ENCODE measurements around the gene NPPB.

Gene NPPB

DNA sequence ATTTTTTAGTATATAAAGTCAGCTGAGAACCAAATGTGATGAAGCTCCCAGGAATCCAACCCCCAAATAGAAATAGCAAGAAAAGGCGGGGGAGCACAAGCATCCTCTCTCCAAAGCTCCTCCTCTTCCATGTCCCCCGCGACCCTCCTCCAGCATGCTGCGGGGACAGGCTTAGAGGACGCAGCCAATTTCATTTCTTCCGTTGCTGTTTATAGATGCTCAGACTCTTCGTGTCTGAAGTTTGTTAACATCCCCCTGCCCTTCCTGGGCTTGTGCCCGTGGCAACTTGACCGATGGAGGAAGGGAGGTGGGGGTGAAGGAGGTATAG lies 10.4 kb downstream of the NPPB start:
- Histone ChIP-seq H3K4me1 (ENCODE audit: insufficient read depth, low read length, severe bottlenecking) (peaks cover 21% of the 10 kb centered on the region), H3K27me3 (ENCODE audit: insufficient read depth, low read length) (no peaks in the 10 kb centered on the region; the same call in 1 of the 2 replicates), H4K20me1 (ENCODE audit: insufficient read depth, low read length) (no peaks in the 10 kb centered on the region), H2AFZ (ENCODE audit: low read length) (no peak overlapping the region), H3K79me2 (ENCODE audit: insufficient read depth, low read length) (no peaks in the 10 kb centered on the region), H3K4me2 (ENCODE audit: low read length) (no peak overlapping the region), H3K4me3 (ENCODE audit: low read depth, low read length, poor library complexity, severe bottlenecking) (no peak overlapping the region), H3K9ac (ENCODE audit: low read length) (no peak overlapping the region), H3F3A (ENCODE audit: insufficient read depth, low read length) (no peaks in the 10 kb centered on the region), H3K9me3 (ENCODE audit: low read length) (no peaks in the 10 kb centered on the region), H3K27ac (ENCODE audit: low read depth, low read length, poor library complexity, severe bottlenecking) (no peak overlapping the region), H3K9me2 (ENCODE audit: low read depth, low read length) (no peaks in the 10 kb centered on the region), H3K36me3 (ENCODE audit: insufficient read depth, low read length) (peaks cover 26% of the 10 kb centered on the region)
- TF ChIP-seq, protein P1, sequence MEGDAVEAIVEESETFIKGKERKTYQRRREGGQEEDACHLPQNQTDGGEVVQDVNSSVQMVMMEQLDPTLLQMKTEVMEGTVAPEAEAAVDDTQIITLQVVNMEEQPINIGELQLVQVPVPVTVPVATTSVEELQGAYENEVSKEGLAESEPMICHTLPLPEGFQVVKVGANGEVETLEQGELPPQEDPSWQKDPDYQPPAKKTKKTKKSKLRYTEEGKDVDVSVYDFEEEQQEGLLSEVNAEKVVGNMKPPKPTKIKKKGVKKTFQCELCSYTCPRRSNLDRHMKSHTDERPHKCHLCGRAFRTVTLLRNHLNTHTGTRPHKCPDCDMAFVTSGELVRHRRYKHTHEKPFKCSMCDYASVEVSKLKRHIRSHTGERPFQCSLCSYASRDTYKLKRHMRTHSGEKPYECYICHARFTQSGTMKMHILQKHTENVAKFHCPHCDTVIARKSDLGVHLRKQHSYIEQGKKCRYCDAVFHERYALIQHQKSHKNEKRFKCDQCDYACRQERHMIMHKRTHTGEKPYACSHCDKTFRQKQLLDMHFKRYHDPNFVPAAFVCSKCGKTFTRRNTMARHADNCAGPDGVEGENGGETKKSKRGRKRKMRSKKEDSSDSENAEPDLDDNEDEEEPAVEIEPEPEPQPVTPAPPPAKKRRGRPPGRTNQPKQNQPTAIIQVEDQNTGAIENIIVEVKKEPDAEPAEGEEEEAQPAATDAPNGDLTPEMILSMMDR (IDR thresholded peaks at IDR 0.05; ENCODE audit: low read length) = no peak
- TF ChIP-seq EZH2 (IDR thresholded peaks at IDR 0.05; ENCODE audit: borderline replicate concordance, low read length) = no peak

DNA sequence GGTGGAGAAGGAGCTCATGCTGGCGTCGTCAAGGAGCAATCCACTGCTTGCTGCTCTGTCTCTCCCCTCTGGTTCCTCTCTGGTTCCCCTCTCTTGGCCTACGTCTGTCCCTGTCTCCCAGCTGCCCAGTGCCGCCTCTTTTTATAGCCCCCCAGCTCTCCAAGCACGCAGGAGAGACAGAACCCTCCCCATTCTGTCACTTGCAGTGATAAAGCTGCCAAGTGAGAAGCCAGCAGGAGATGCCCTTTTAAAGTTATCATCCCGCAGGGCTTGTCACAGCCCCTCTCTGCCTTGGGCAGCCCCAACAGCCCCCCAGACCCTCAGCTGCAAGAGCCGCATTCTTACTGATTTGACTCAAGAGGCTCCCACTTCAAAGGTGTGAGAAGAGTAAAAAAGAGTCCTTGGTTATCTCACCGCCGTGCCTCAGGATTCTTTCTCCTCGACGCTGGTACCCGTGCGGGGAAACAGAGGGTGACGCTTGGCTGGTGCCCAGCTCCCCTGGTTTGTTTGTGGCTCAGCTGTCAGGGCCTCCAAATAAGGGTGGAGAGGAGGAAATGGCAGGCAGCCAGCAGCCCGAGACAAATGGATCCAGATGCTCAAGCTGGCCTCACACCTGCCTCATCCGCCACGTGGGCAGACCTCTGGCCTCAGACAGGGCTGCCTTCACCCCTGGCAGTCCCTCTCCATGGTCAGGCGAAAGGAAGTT lies 10.9 kb downstream of the NPPB start, which contains the start of gene NPPA:
Gene NPPA (minus strand): TSS at position 117 of the 706 bp plus-strand sequence. CDS start 99 bp downstream, at position 18.
- H3K9ac ChIP-seq (ENCODE audit: low read length) = no peak within 1 kb of the TSS
- no peak within 1 kb of the TSS for H2AFZ ChIP-seq (ENCODE audit: low read length)
- H3K4me2 ChIP-seq (ENCODE audit: low read length) = no peak within 1 kb of the TSS
- H3K4me1 ChIP-seq (ENCODE audit: insufficient read depth, low read length, severe bottlenecking) = peaks cover 23% of the 10 kb centered on the region
- no peaks in the 10 kb centered on the region; the same call in 1 of the 2 replicates for H3K27me3 ChIP-seq (ENCODE audit: insufficient read depth, low read length)
- H4K20me1 ChIP-seq (ENCODE audit: insufficient read depth, low read length) = no peaks in the 10 kb centered on the region
- no peaks in the 10 kb centered on the region for H3K9me2 ChIP-seq (ENCODE audit: low read depth, low read length)
- TF ChIP-seq EZH2 (IDR thresholded peaks at IDR 0.05; ENCODE audit: borderline replicate concordance, low read length) = no peak
- no peak within 1 kb of the TSS for H3K4me3 ChIP-seq (ENCODE audit: low read depth, low read length, poor library complexity, severe bottlenecking)
- no peak within 1 kb of the TSS for H3K27ac ChIP-seq (ENCODE audit: low read depth, low read length, poor library complexity, severe bottlenecking)
- H3K79me2 ChIP-seq (ENCODE audit: insufficient read depth, low read length) = no peaks in the 10 kb centered on the region
- no peaks in the 10 kb centered on the region for H3K9me3 ChIP-seq (ENCODE audit: low read length)
- H3F3A ChIP-seq (ENCODE audit: insufficient read depth, low read length) = no peaks in the 10 kb centered on the region
- H3K36me3 ChIP-seq (ENCODE audit: insufficient read depth, low read length) = peaks cover 26% of the 10 kb centered on the region

DNA sequence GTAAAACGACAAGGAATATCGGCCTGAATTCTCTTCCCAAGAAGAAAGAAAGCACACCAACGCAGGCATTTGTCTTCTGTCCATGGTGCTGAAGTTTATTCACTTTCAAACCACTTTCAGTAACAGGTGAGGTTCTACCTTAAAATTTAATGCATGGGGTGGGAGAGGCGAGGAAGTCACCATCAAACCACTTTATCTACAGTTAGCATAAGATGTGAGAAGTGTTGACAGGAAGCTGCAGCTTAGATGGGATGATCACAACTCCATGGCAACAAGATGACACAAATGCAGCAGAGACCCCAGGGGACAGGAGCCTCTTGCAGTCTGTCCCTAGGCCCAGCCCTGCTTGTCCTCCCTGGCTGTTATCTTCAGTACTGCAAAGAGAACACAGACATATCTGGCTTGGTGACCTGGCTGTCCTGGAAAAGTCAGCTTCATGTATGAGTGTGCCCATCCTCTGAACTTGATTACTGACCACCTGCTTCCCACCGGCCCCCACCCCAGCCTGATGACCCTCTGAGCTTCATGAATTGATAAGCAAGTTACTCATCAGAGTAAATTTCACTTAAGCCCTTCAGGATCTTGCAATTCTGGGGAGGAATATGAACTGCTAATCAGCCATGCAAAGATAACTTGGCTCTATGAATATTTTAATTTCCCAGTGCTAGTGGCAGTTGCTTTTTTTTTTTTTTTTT lies 13.0 kb downstream of the NPPB start:
- Histone ChIP-seq H3K4me3 (ENCODE audit: low read depth, low read length, poor library complexity, severe bottlenecking) (no peak overlapping the region), H3F3A (ENCODE audit: insufficient read depth, low read length) (no peaks in the 10 kb centered on the region), H3K27ac (ENCODE audit: low read depth, low read length, poor library complexity, severe bottlenecking) (no peak overlapping the region), H3K4me1 (ENCODE audit: insufficient read depth, low read length, severe bottlenecking) (peaks cover 34% of the 10 kb centered on the region), H4K20me1 (ENCODE audit: insufficient read depth, low read length) (no peaks in the 10 kb centered on the region), H3K9me3 (ENCODE audit: low read length) (no peaks in the 10 kb centered on the region), H3K9ac (ENCODE audit: low read length) (no peak overlapping the region), H3K4me2 (ENCODE audit: low read length) (no peak overlapping the region), H3K79me2 (ENCODE audit: insufficient read depth, low read length) (no peaks in the 10 kb centered on the region), H3K27me3 (ENCODE audit: insufficient read depth, low read length) (no peaks in the 10 kb centered on the region), H3K36me3 (ENCODE audit: insufficient read depth, low read length) (peaks cover 37% of the 10 kb centered on the region), H3K9me2 (ENCODE audit: low read depth, low read length) (no peaks in the 10 kb centered on the region), H2AFZ (ENCODE audit: low read length) (no peak overlapping the region)
- TF ChIP-seq EZH2 (IDR thresholded peaks at IDR 0.05; ENCODE audit: borderline replicate concordance, low read length) = no peak
- TF ChIP-seq, protein P1 (IDR thresholded peaks at IDR 0.05; ENCODE audit: low read length) = no peak

All from OCI-LY1 (cell line).